ENCODE measurements around the gene CALCB.

Gene CALCB

GRCh38 chr11:15093432-15093831, 20.0 kb downstream of the CALCB start:
- no peak overlapping the region for H2BK12ac ChIP-seq (ENCODE audit: low read length)

GRCh38 chr11:15095736-15096228, 22.4 kb downstream of the CALCB start:
- no peak for DNase-seq
- Histone ChIP-seq H2BK5ac (ENCODE audit: low read depth, low read length, poor library complexity) (no peak overlapping the region), H2BK120ac (ENCODE audit: insufficient read depth, low read length, poor library complexity) (no peak overlapping the region), H3K4me2 (ENCODE audit: low read length) (no peak overlapping the region), H3K27ac (ENCODE audit: low read depth, low read length) (no peak overlapping the region), H4K8ac (ENCODE audit: low read depth, low read length) (no peak overlapping the region), H2AK5ac (ENCODE audit: low read length) (no peak overlapping the region), H2AFZ (ENCODE audit: insufficient read depth, low read length, poor library complexity) (no peak overlapping the region), H3K79me2 (ENCODE audit: control insufficient read depth, insufficient read depth, low read length, poor library complexity) (no peaks in the 10 kb centered on the region), H3K27me3 (ENCODE audit: insufficient read depth, low read length) (no peaks in the 10 kb centered on the region), H3K18ac (ENCODE audit: low read length) (no peak overlapping the region), H3K23ac (ENCODE audit: low read length) (no peak overlapping the region), H3K9me3 (ENCODE audit: insufficient read depth, low read depth, low read length) (peaks cover 1% of the 10 kb centered on the region), H3K14ac (ENCODE audit: low read length) (no peak overlapping the region), H3K4me3 (ENCODE audit: low read depth, low read length) (no peak overlapping the region), H3K36me3 (ENCODE audit: control insufficient read depth in 1 of 2, insufficient read depth in 2 of 2, low read length in 2 of 2) (no peaks in the 10 kb centered on the region), H4K12ac (ENCODE audit: low read depth, low read length) (no peak overlapping the region), H3K4ac (ENCODE audit: low read depth, low read length) (no peak overlapping the region), H2BK12ac (ENCODE audit: low read length) (no peak overlapping the region), H3K9ac (ENCODE audit: low read length) (no peak overlapping the region), H3K4me1 (ENCODE audit: control insufficient read depth in 1 of 2, insufficient read depth in 2 of 2, low read length in 2 of 2) (no peaks in the 10 kb centered on the region), H3K79me1 (ENCODE audit: low read length) (no peaks in the 10 kb centered on the region), H4K91ac (ENCODE audit: low read depth, low read length) (no peak overlapping the region)
- no CpG with 5 or more reads among the region's 2 CpGs for WGBS (ENCODE audit: extremely low coverage, insufficient coverage, insufficient read length)

More at GRCh38 chr11:15093432-15093831, 20.0 kb downstream of the CALCB start:
- H3K4me1 ChIP-seq (ENCODE audit: control insufficient read depth in 1 of 2, insufficient read depth in 2 of 2, low read length in 2 of 2), result no peaks in the 10 kb centered on the region
- no peak overlapping the region for H3K23ac ChIP-seq (ENCODE audit: low read length)
- no peak overlapping the region for H4K12ac ChIP-seq (ENCODE audit: low read depth, low read length)
- H3K9ac ChIP-seq (ENCODE audit: low read length), result no peak overlapping the region
- no peak overlapping the region for H2BK5ac ChIP-seq (ENCODE audit: low read depth, low read length, poor library complexity)
- H4K91ac ChIP-seq (ENCODE audit: low read depth, low read length), result no peak overlapping the region
- no peaks in the 10 kb centered on the region for H3K36me3 ChIP-seq (ENCODE audit: control insufficient read depth in 1 of 2, insufficient read depth in 2 of 2, low read length in 2 of 2)
- no peak overlapping the region for H3K4me2 ChIP-seq (ENCODE audit: low read length)
- no peak overlapping the region for H4K8ac ChIP-seq (ENCODE audit: low read depth, low read length)
- DNase-seq, result no peak
- WGBS (ENCODE audit: extremely low coverage, insufficient coverage, insufficient read length), result no CpG with 5 or more reads among the region's 2 CpGs
- no peaks in the 10 kb centered on the region for H3K79me2 ChIP-seq (ENCODE audit: control insufficient read depth, insufficient read depth, low read length, poor library complexity)
- H3K27ac ChIP-seq (ENCODE audit: low read depth, low read length), result no peak overlapping the region
- no peak overlapping the region for H3K4me3 ChIP-seq (ENCODE audit: low read depth, low read length)
- H2BK120ac ChIP-seq (ENCODE audit: insufficient read depth, low read length, poor library complexity), result no peak overlapping the region
- H3K9me3 ChIP-seq (ENCODE audit: insufficient read depth, low read depth, low read length), result peaks cover 1% of the 10 kb centered on the region
- H3K4ac ChIP-seq (ENCODE audit: low read depth, low read length), result no peak overlapping the region
- no peaks in the 10 kb centered on the region for H3K79me1 ChIP-seq (ENCODE audit: low read length)
- H3K27me3 ChIP-seq (ENCODE audit: insufficient read depth, low read length), result no peaks in the 10 kb centered on the region
- H2AFZ ChIP-seq (ENCODE audit: insufficient read depth, low read length, poor library complexity), result no peak overlapping the region
- H3K14ac ChIP-seq (ENCODE audit: low read length), result no peak overlapping the region
- H3K18ac ChIP-seq (ENCODE audit: low read length), result no peak overlapping the region
- H2AK5ac ChIP-seq (ENCODE audit: low read length), result no peak overlapping the region

- no peak overlapping the region for H3K4me2 ChIP-seq (ENCODE audit: low read length)
- H3K27me3 ChIP-seq (ENCODE audit: insufficient read depth, low read length), result no peaks in the 10 kb centered on the region
- H3K4ac ChIP-seq (ENCODE audit: low read depth, low read length), result no peak overlapping the region
- no peak overlapping the region for H4K8ac ChIP-seq (ENCODE audit: low read depth, low read length)
- H3K9ac ChIP-seq (ENCODE audit: low read length), result no peak overlapping the region
- H2AK5ac ChIP-seq (ENCODE audit: low read length), result no peak overlapping the region
- no peaks in the 10 kb centered on the region for H3K36me3 ChIP-seq (ENCODE audit: control insufficient read depth in 1 of 2, insufficient read depth in 2 of 2, low read length in 2 of 2)
- WGBS (ENCODE audit: extremely low coverage, insufficient coverage, insufficient read length), result no CpG with 5 or more reads among the region's 3 CpGs
- no peaks in the 10 kb centered on the region for H3K79me2 ChIP-seq (ENCODE audit: control insufficient read depth, insufficient read depth, low read length, poor library complexity)
- H2AFZ ChIP-seq (ENCODE audit: insufficient read depth, low read length, poor library complexity), result no peak overlapping the region
- no peak overlapping the region for H2BK5ac ChIP-seq (ENCODE audit: low read depth, low read length, poor library complexity)
- DNase-seq, result no peak
- H3K4me3 ChIP-seq (ENCODE audit: low read depth, low read length), result no peak overlapping the region
- peaks cover 1% of the 10 kb centered on the region for H3K9me3 ChIP-seq (ENCODE audit: insufficient read depth, low read depth, low read length)
- no peak overlapping the region for H3K14ac ChIP-seq (ENCODE audit: low read length)
- H3K4me1 ChIP-seq (ENCODE audit: control insufficient read depth in 1 of 2, insufficient read depth in 2 of 2, low read length in 2 of 2), result no peaks in the 10 kb centered on the region
- no peak overlapping the region for H2BK120ac ChIP-seq (ENCODE audit: insufficient read depth, low read length, poor library complexity)
- no peak overlapping the region for H3K18ac ChIP-seq (ENCODE audit: low read length)
- no peak overlapping the region for H3K27ac ChIP-seq (ENCODE audit: low read depth, low read length)
- no peak overlapping the region for H4K12ac ChIP-seq (ENCODE audit: low read depth, low read length)
- no peaks in the 10 kb centered on the region for H3K79me1 ChIP-seq (ENCODE audit: low read length)
- H4K91ac ChIP-seq (ENCODE audit: low read depth, low read length), result no peak overlapping the region
- H2BK12ac ChIP-seq (ENCODE audit: low read length), result no peak overlapping the region
- no peak overlapping the region for H3K23ac ChIP-seq (ENCODE audit: low read length)
Measured at GRCh38 chr11:15097411-15097810, 24.0 kb downstream of the CALCB start.

- no peak overlapping the region for H3K27ac ChIP-seq (ENCODE audit: low read depth, low read length)
- no peak overlapping the region for H4K12ac ChIP-seq (ENCODE audit: low read depth, low read length)
- no peak overlapping the region for H3K14ac ChIP-seq (ENCODE audit: low read length)
- no peak overlapping the region for H3K18ac ChIP-seq (ENCODE audit: low read length)
- no peak overlapping the region for H2BK12ac ChIP-seq (ENCODE audit: low read length)
- peaks cover 1% of the 10 kb centered on the region for H3K9me3 ChIP-seq (ENCODE audit: insufficient read depth, low read depth, low read length)
- H3K23ac ChIP-seq (ENCODE audit: low read length), result no peak overlapping the region
- no peak overlapping the region for H3K4me2 ChIP-seq (ENCODE audit: low read length)
- no peaks in the 10 kb centered on the region for H3K36me3 ChIP-seq (ENCODE audit: control insufficient read depth in 1 of 2, insufficient read depth in 2 of 2, low read length in 2 of 2)
- H3K4ac ChIP-seq (ENCODE audit: low read depth, low read length), result no peak overlapping the region
- no peak for DNase-seq
- H3K9ac ChIP-seq (ENCODE audit: low read length), result no peak overlapping the region
- no peak overlapping the region for H2BK120ac ChIP-seq (ENCODE audit: insufficient read depth, low read length, poor library complexity)
- H2BK5ac ChIP-seq (ENCODE audit: low read depth, low read length, poor library complexity), result no peak overlapping the region
- no peak overlapping the region for H2AFZ ChIP-seq (ENCODE audit: insufficient read depth, low read length, poor library complexity)
- H3K79me1 ChIP-seq (ENCODE audit: low read length), result no peaks in the 10 kb centered on the region
- H2AK5ac ChIP-seq (ENCODE audit: low read length), result no peak overlapping the region
- no peaks in the 10 kb centered on the region for H3K27me3 ChIP-seq (ENCODE audit: insufficient read depth, low read length)
- no peak overlapping the region for H4K8ac ChIP-seq (ENCODE audit: low read depth, low read length)
- no peaks in the 10 kb centered on the region for H3K79me2 ChIP-seq (ENCODE audit: control insufficient read depth, insufficient read depth, low read length, poor library complexity)
- no peak overlapping the region for H4K91ac ChIP-seq (ENCODE audit: low read depth, low read length)
- no peak overlapping the region for H3K4me3 ChIP-seq (ENCODE audit: low read depth, low read length)
- no peaks in the 10 kb centered on the region for H3K4me1 ChIP-seq (ENCODE audit: control insufficient read depth in 1 of 2, insufficient read depth in 2 of 2, low read length in 2 of 2)
Measured at GRCh38 chr11:15099267-15099666, 25.9 kb downstream of the CALCB start.
